HUES48 (cell line): ENCODE results near the gene ETV2.

ENCODE experiments used
- H3K27ac ChIP-seq: one replicate; pipeline ENCODE4 v1.7.0; 2013; ENCODE audit warnings: low read depth, low read length, inconsistent platforms
- H3K27me3 ChIP-seq: 2 replicates; pipeline ENCODE4 v1.6.1; 2013; ENCODE audit warnings: mild to moderate bottlenecking, low read length; ENCODE audit not compliant: control insufficient read depth, insufficient read depth
- H3K36me3 ChIP-seq: 2 replicates; pipeline ENCODE4 v1.6.1; 2013; ENCODE audit warnings: low read length; ENCODE audit not compliant: control insufficient read depth, insufficient read depth
- H3K4me1 ChIP-seq: 2 replicates; pipeline ENCODE4 v1.6.1; 2013; ENCODE audit warnings: mild to moderate bottlenecking, low read length; ENCODE audit not compliant: control insufficient read depth, insufficient read depth
- H3K4me3 ChIP-seq: 2 replicates; pipeline ENCODE4 v1.5.1; 2013; ENCODE audit warnings: mild to moderate bottlenecking, low read depth, low read length
- H3K9ac ChIP-seq: 2 replicates; pipeline ENCODE4 v1.6.1; 2013; ENCODE audit warnings: mild to moderate bottlenecking, low read depth, low read length, moderate library complexity
- H3K9me3 ChIP-seq: 2 replicates; pipeline ENCODE4 v1.6.1; 2013; ENCODE audit warnings: low read length; ENCODE audit not compliant: control insufficient read depth, insufficient read depth

ETV2 gene

GRCh38 chr19:35628565-35629331 lies 12.8 kb upstream of the ETV2 start, which contains the start of gene RBM42:
TSS of gene RBM42 (plus strand) at chr19:35629036. CDS start at chr19:35629154, 118 bp downstream.
- no peaks in the 10 kb centered on the region for H3K27me3 ChIP-seq
- H3K27ac ChIP-seq: peak within 1 kb of the TSS; percentile 81

GRCh38 chr19:35629332-35629633 lies 12.3 kb upstream of the ETV2 start:
- H3K36me3 ChIP-seq: peaks cover 39% of the 10 kb centered on the region
- H3K27me3 ChIP-seq: no peaks in the 10 kb centered on the region
- H3K27ac ChIP-seq: peak overlapping the region; percentile 65
- no peaks in the 10 kb centered on the region for H3K9me3 ChIP-seq
- H3K9ac ChIP-seq: peak overlapping the region; percentile 62
- H3K4me1 ChIP-seq: no peaks in the 10 kb centered on the region
- H3K4me3 ChIP-seq: peak overlapping the region; percentile 89

More at GRCh38 chr19:35628565-35629331, 12.8 kb upstream of the ETV2 start, which contains the start of gene RBM42:
- Histone ChIP-seq H3K9me3 (no peaks in the 10 kb centered on the region), H3K4me1 (no peaks in the 10 kb centered on the region), H3K36me3 (peaks cover 33% of the 10 kb centered on the region), H3K9ac (peak within 1 kb of the TSS; percentile 62), H3K4me3 (peak within 1 kb of the TSS; percentile 89)

GRCh38 chr19:35633727-35634440 lies 7.7 kb upstream of the ETV2 start:
- H3K9me3 ChIP-seq: no peaks in the 10 kb centered on the region
- peaks cover 70% of the 10 kb centered on the region for H3K36me3 ChIP-seq
- no peak overlapping the region for H3K4me3 ChIP-seq
- H3K9ac ChIP-seq: no peak overlapping the region
- no peak overlapping the region for H3K27ac ChIP-seq
- peaks cover 1% of the 10 kb centered on the region; the same call in 1 of the 2 replicates for H3K4me1 ChIP-seq
- no peaks in the 10 kb centered on the region for H3K27me3 ChIP-seq

DNA sequence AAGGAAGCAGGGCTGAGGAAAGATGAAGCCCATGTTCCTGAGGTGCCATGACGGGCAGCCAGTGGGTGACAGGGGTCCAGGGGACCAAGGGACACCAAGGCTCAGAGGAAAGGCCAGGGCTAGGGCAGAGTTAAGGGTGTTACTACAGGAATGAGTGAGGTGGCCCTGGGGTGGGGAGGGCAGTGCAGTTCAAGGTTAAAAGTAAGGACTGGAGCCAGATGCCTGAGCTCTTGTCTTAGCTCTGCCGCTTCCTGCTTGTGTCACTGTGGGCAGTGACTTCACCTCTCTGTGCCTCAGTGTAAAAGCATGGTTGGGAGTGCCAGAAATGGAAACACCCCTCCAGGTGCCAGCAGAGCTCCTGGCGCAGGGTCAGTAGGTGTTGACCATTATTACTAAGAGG lies 4.9 kb upstream of the ETV2 start:
- H3K27me3 ChIP-seq: no peaks in the 10 kb centered on the region
- H3K36me3 ChIP-seq: peaks cover 58% of the 10 kb centered on the region
- H3K27ac ChIP-seq: no peak overlapping the region

DNA sequence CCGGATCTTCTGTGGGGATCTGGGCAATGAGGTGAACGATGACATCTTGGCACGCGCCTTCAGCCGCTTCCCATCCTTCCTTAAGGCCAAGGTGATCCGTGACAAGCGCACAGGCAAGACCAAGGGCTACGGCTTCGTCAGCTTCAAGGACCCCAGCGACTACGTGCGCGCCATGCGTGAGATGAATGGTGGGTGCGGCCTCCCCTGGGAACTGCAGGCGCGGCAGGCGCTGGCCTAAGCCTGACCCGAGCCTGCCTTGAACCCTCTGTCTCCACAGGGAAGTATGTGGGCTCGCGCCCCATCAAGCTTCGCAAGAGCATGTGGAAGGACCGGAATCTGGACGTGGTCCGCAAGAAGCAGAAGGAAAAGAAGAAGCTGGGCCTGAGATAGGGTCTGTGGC lies 4.4 kb upstream of the ETV2 start:
- Histone ChIP-seq H3K36me3 (peaks cover 53% of the 10 kb centered on the region), H3K27ac (no peak overlapping the region), H3K27me3 (no peaks in the 10 kb centered on the region; the same call in 1 of the 2 replicates), H3K9ac (no peak overlapping the region), H3K4me1 (peaks cover 12% of the 10 kb centered on the region), H3K4me3 (no peak overlapping the region), H3K9me3 (no peaks in the 10 kb centered on the region)

More for the DNA sequence above, 4.9 kb upstream of the ETV2 start:
- H3K4me3 ChIP-seq: no peak overlapping the region
- peaks cover 12% of the 10 kb centered on the region for H3K4me1 ChIP-seq
- no peaks in the 10 kb centered on the region for H3K9me3 ChIP-seq
- H3K9ac ChIP-seq: no peak overlapping the region

DNA sequence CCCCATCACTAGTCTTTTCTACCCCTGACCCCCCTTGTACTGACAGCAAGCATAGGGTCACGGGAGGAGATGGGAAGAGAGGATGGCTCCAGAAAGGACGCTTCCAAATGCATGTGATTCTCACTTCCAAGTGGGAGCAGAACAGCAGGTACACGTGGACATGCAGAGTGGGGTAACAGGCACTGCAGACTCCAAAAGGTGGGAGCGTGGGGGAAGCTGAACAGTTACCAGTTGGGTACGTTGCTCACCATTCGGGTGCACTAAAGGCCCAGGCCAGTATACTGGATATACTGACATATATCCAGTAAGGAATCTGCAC lies 2.3 kb upstream of the ETV2 start:
- no peaks in the 10 kb centered on the region for H3K9me3 ChIP-seq
- H3K36me3 ChIP-seq: peaks cover 32% of the 10 kb centered on the region
- H3K9ac ChIP-seq: no peak overlapping the region
- H3K4me3 ChIP-seq: 0 out of 2 replicates have a peak overlapping the region, but pooled peaks have one; percentile 14
- H3K4me1 ChIP-seq: peaks cover 12% of the 10 kb centered on the region
- H3K27me3 ChIP-seq: no peaks in the 10 kb centered on the region; the same call in 1 of the 2 replicates
- H3K27ac ChIP-seq: peak overlapping the region; percentile 11

- H3K9me3 ChIP-seq: no peaks in the 10 kb centered on the region
- H3K4me1 ChIP-seq: peaks cover 12% of the 10 kb centered on the region
- H3K27me3 ChIP-seq: no peaks in the 10 kb centered on the region; the same call in 1 of the 2 replicates
- H3K4me3 ChIP-seq: no peak overlapping the region
- H3K36me3 ChIP-seq: peaks cover 27% of the 10 kb centered on the region
- no peak overlapping the region for H3K9ac ChIP-seq
- no peak overlapping the region for H3K27ac ChIP-seq
Observed at GRCh38 chr19:35639863-35640262, 1.7 kb upstream of the ETV2 start.

DNA sequence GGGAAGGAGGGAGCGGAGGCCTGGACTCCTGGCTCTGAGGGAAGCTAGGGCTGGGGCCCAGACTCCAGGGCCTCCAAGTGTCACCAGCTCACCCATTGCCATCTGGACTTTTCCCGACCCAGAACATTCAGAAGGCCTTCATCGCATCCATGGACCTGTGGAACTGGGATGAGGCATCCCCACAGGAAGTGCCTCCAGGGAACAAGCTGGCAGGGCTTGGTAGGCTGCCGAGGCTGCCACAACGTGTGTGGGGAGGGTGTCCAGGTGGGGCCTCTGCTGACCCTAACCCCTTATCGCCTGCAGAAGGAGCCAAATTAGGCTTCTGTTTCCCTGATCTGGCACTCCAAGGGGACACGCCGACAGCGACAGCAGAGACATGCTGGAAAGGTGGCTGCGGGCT lies 767 bp downstream of the ETV2 start:
- H3K27ac ChIP-seq: no peak overlapping the region
- H3K36me3 ChIP-seq: peaks cover 10% of the 10 kb centered on the region
- H3K9ac ChIP-seq: no peak overlapping the region
- no peak overlapping the region for H3K4me3 ChIP-seq
- H3K27me3 ChIP-seq: peaks cover 6% of the 10 kb centered on the region
- peaks cover 19% of the 10 kb centered on the region for H3K4me1 ChIP-seq
- no peaks in the 10 kb centered on the region for H3K9me3 ChIP-seq

- peaks cover 19% of the 10 kb centered on the region for H3K4me1 ChIP-seq
- peaks cover 5% of the 10 kb centered on the region for H3K36me3 ChIP-seq
- peak overlapping the region; percentile 79 for H3K27ac ChIP-seq
- H3K27me3 ChIP-seq: peaks cover 6% of the 10 kb centered on the region
- H3K4me3 ChIP-seq: peak overlapping the region; percentile 72
- no peaks in the 10 kb centered on the region for H3K9me3 ChIP-seq
- peak overlapping the region; percentile 41; the same call in 1 of the 2 replicates for H3K9ac ChIP-seq
Observed at GRCh38 chr19:35642798-35643254, 1.3 kb downstream of the ETV2 start.

DNA sequence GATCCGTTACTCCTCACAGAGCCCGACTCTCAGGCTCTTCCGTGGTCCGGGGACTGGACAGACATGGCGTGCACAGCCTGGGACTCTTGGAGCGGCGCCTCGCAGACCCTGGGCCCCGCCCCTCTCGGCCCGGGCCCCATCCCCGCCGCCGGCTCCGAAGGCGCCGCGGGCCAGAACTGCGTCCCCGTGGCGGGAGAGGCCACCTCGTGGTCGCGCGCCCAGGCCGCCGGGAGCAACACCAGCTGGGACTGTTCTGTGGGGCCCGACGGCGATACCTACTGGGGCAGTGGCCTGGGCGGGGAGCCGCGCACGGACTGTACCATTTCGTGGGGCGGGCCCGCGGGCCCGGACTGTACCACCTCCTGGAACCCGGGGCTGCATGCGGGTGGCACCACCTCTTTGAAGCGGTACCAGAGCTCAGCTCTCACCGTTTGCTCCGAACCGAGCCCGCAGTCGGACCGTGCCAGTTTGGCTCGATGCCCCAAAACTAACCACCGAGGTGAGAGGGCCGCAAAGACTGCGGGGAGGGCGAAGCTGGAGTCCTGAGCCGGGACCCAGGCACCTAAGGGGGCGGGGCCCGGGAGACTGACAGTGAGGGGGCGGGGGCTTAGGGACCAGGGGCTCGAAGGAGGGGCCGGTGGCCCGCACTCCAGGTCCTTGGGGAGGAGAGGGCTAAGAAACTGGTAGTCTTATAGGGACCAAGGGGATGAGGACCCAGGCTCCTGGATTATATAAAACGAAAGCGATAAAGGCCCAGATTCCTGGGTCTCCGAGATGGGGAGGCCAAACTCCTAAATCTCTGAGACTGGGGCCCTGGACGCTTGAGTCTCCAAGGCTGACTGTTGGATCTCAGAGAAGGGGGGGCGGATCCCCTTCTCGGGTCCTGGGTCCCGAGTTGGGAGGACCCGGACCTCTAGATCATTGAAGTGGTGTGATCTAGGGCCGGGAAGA lies 2.0 kb downstream of the ETV2 start:
- peak overlapping the region; percentile 72 for H3K4me3 ChIP-seq
- H3K4me1 ChIP-seq: peaks cover 19% of the 10 kb centered on the region
- peak overlapping the region; percentile 79 for H3K27ac ChIP-seq
- peak overlapping the region; percentile 41; the same call in 1 of the 2 replicates for H3K9ac ChIP-seq
- H3K9me3 ChIP-seq: no peaks in the 10 kb centered on the region
- no peaks in the 10 kb centered on the region for H3K36me3 ChIP-seq
- peaks cover 6% of the 10 kb centered on the region for H3K27me3 ChIP-seq
